DOHH2 (cell line): Measurements from ENCODE around the gene NPBWR2.
"Not testable (repeated sequence)": the region's sequence is repeated elsewhere in the genome, so short reads cannot be mapped to it uniquely, and the experiment has no call there.

Experiments used
- EZH2phosphoT487 ChIP-seq: fragments of 200-600 bp; sonication (generic); IDR thresholded peaks from 2 replicates; pipeline ENCODE4 v1.6.1; 2017; ENCODE audit warnings: borderline replicate concordance, mild to moderate bottlenecking, antibody characterized with exemption, low read length, moderate library complexity, mixed read lengths
- TF ChIP-seq, protein P1 (sequence below): fragments of 200-600 bp; sonication (generic); IDR thresholded peaks from one replicate; pipeline ENCODE4 v1.5.1; 2014; ENCODE audit warnings: antibody characterized with exemption, mild to moderate bottlenecking, low read depth, low read length; ENCODE audit not compliant: poor library complexity, severe bottlenecking

DNA sequence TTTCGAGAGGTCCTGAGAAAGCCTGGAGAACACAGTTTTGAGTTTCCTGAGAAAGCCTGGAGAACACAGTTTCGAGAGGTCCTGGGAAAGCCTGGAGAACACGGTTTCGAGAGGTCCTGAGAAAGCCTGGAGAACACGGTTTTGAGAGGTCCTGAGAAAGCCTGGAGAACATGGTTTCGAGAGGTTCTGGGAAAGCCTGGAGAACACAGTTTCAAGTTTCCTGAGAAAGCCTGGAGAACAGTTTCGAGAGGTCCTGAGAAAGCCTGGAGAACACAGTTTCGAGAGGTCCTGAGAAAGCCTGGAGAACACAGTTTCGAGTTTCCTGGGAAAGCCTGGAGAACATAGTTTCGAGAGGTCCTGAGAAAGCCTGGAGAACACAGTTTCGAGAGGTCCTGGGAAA lies 16.2 kb upstream of the NPBWR2 start:
- TF ChIP-seq, protein P1, sequence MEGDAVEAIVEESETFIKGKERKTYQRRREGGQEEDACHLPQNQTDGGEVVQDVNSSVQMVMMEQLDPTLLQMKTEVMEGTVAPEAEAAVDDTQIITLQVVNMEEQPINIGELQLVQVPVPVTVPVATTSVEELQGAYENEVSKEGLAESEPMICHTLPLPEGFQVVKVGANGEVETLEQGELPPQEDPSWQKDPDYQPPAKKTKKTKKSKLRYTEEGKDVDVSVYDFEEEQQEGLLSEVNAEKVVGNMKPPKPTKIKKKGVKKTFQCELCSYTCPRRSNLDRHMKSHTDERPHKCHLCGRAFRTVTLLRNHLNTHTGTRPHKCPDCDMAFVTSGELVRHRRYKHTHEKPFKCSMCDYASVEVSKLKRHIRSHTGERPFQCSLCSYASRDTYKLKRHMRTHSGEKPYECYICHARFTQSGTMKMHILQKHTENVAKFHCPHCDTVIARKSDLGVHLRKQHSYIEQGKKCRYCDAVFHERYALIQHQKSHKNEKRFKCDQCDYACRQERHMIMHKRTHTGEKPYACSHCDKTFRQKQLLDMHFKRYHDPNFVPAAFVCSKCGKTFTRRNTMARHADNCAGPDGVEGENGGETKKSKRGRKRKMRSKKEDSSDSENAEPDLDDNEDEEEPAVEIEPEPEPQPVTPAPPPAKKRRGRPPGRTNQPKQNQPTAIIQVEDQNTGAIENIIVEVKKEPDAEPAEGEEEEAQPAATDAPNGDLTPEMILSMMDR: not testable (repeated sequence)
- not testable (repeated sequence) for TF ChIP-seq EZH2phosphoT487
